ENCODE results near the gene MB.

Gene MB

GRCh38 chr22:35589071-35589755, 27.9 kb downstream of the MB start:
- no peak overlapping the region for H3K4me3 ChIP-seq (replicated peaks; ENCODE audit: insufficient read depth, low read length)
- peak; percentile 65 to 73 for DNase-seq (ENCODE audit: low read depth in 1 of 2, low spot score in 1 of 2)
- no peak for TF ChIP-seq POLR2AphosphoS5 (IDR thresholded peaks at IDR 0.05; ENCODE audit: low read depth)
- no peak for TF ChIP-seq SPI1 (IDR thresholded peaks at IDR 0.05; ENCODE audit: borderline replicate concordance, low read depth)
- TF ChIP-seq CTCF (IDR thresholded peaks at IDR 0.05; ENCODE audit: insufficient read depth, low read length) = no peak
- no peak for TF ChIP-seq REST (IDR thresholded peaks at IDR 0.05; ENCODE audit: insufficient replicate concordance, low read depth)
- TF ChIP-seq GABPA (IDR thresholded peaks at IDR 0.05; ENCODE audit: low read depth) = no peak
- H3K27me3 ChIP-seq (ENCODE audit: insufficient read depth, poor library complexity, severe bottlenecking) = no peaks in the 10 kb centered on the region
- no peak overlapping the region for H3K27ac ChIP-seq (replicated peaks)

GRCh38 chr22:35587896-35588295, 29.2 kb downstream of the MB start:
- no peak for TF ChIP-seq GABPA (IDR thresholded peaks at IDR 0.05; ENCODE audit: low read depth)
- no peak for TF ChIP-seq POLR2AphosphoS5 (IDR thresholded peaks at IDR 0.05; ENCODE audit: low read depth)
- TF ChIP-seq CTCF (IDR thresholded peaks at IDR 0.05; ENCODE audit: insufficient read depth, low read length) = no peak
- no peak for TF ChIP-seq SPI1 (IDR thresholded peaks at IDR 0.05; ENCODE audit: borderline replicate concordance, low read depth)
- no peak for TF ChIP-seq REST (IDR thresholded peaks at IDR 0.05; ENCODE audit: insufficient replicate concordance, low read depth)
- H3K4me3 ChIP-seq (replicated peaks; ENCODE audit: insufficient read depth, low read length) = no peak overlapping the region
- DNase-seq (ENCODE audit: low read depth in 1 of 2, low spot score in 1 of 2) = no peak
- H3K27me3 ChIP-seq (ENCODE audit: insufficient read depth, poor library complexity, severe bottlenecking) = no peaks in the 10 kb centered on the region
- no peak overlapping the region for H3K27ac ChIP-seq (replicated peaks)

GRCh38 chr22:35587447-35587870, 29.7 kb downstream of the MB start:
- Histone ChIP-seq H3K4me3 (replicated peaks; ENCODE audit: insufficient read depth, low read length) (no peak overlapping the region), H3K27ac (replicated peaks) (no peak overlapping the region), H3K27me3 (ENCODE audit: insufficient read depth, poor library complexity, severe bottlenecking) (no peaks in the 10 kb centered on the region)
- DNase-seq (ENCODE audit: low read depth in 1 of 2, low spot score in 1 of 2) = no peak
- TF ChIP-seq SPI1 (IDR thresholded peaks at IDR 0.05; ENCODE audit: borderline replicate concordance, low read depth) (no peak), REST (IDR thresholded peaks at IDR 0.05; ENCODE audit: insufficient replicate concordance, low read depth) (no peak), GABPA (IDR thresholded peaks at IDR 0.05; ENCODE audit: low read depth) (no peak), CTCF (IDR thresholded peaks at IDR 0.05; ENCODE audit: insufficient read depth, low read length) (no peak), POLR2AphosphoS5 (IDR thresholded peaks at IDR 0.05; ENCODE audit: low read depth) (no peak)
